Colonic mucosa (tissue), 4 donors: ENCODE data around the gene TTC7B. TPM values are rescaled to one million over a fixed set of nuclear protein-coding genes. Genes with fewer than 3 reads are reported as not detected.

ENCODE experiments used
- DNase-seq: peaks from one replicate; pipeline ENCODE4 v3.0.0-alpha.2; 2020
- H3K27ac ChIP-seq: fragments of 200-600 bp; one replicate; pipeline ENCODE4 v1.8.0; 2021
- H3K27me3 ChIP-seq: fragments of 200-600 bp; one replicate; pipeline ENCODE4 v1.8.0; 2021
- H3K36me3 ChIP-seq: fragments of 200-600 bp; one replicate; pipeline ENCODE4 v1.8.0; 2021
- H3K4me1 ChIP-seq: fragments of 200-600 bp; one replicate; pipeline ENCODE4 v1.8.0; 2021; ENCODE audit warnings: mild to moderate bottlenecking
- H3K4me3 ChIP-seq: fragments of 200-600 bp; one replicate; pipeline ENCODE4 v1.8.0; 2021
- H3K9ac ChIP-seq, 2 donors: one replicate each; pipeline ENCODE4 v1.7.0; 2013; ENCODE audit warnings: control low read depth in 2 of 2, low read depth in 2 of 2, low read length in 2 of 2
- H3K9me3 ChIP-seq: fragments of 200-600 bp; one replicate; pipeline ENCODE4 v1.8.0; 2021
- intact Hi-C: fragments of 100-400 bp; cut with DNase I; formaldehyde crosslinking; loops from one replicate; pipeline ENCODE4 v1.14.1; 2022
- total RNA-seq, 2 donors: library from RNA; stranded (reverse); fragmentation: NEBNext Ultra II Directional in 1 of 2; extraction: Animal tissue kit (Norgen Biotek cat#: 25700) in 1 of 2; gene quantifications; one replicate each; pipeline ENCODE4 v1.2.1, GENCODE V29; 2021
- TF ChIP-seq, protein P1 (sequence below): fragments of 200-600 bp; IDR thresholded peaks from one replicate; pipeline ENCODE4 v1.8.0; 2022; ENCODE audit warnings: antibody characterized with exemption, mild to moderate bottlenecking
- donor health status: healthy.
- donor health status: DM: no; HTN: no; CAD: no.
- donor health status: DM: no; HTN: no; CAD: no.

The TTC7B gene
- total RNA-seq, 2 donors from 2014 or later: 3.3 to 11.8 TPM

DNA sequence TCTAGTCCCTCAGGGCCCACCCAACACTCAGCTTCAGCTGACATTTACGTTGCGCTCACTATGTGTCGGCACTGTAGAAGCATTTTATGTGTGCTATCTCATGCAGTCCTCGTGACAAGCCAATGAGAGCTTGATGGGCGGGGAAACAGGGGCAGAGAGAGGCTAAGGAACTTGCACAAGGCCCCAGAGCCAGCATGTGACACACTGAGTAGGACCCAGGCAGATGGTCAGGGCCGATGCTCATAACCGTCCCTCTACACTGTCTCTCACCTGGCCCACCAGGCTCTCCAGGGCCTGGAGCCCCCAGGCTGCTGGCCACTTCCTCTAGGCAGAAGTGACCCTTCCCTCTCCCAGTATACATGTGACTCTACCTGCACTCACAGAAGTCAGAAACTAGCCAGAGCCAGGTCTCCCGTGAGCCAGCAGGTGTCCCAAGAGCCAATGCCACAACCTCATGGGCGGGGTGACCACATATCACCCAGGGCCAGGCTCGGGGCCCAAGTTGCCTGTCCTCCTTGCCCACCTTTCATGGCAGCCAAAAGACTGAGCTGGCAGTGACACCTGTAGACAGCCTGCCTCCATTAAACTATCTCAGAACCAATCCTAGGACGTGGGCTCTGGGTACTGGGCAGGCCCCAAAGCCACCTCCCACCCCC lies 38.3 kb downstream of the TTC7B start:
- Histone ChIP-seq H3K4me3 (no peak overlapping the region), H3K27ac (no peak overlapping the region), H3K4me1 (no peaks in the 10 kb centered on the region), H3K9me3 (no peaks in the 10 kb centered on the region), H3K9ac (no peak overlapping the region), H3K36me3 (no peaks in the 10 kb centered on the region), H3K27me3 (no peaks in the 10 kb centered on the region)
- TF ChIP-seq, protein P1, sequence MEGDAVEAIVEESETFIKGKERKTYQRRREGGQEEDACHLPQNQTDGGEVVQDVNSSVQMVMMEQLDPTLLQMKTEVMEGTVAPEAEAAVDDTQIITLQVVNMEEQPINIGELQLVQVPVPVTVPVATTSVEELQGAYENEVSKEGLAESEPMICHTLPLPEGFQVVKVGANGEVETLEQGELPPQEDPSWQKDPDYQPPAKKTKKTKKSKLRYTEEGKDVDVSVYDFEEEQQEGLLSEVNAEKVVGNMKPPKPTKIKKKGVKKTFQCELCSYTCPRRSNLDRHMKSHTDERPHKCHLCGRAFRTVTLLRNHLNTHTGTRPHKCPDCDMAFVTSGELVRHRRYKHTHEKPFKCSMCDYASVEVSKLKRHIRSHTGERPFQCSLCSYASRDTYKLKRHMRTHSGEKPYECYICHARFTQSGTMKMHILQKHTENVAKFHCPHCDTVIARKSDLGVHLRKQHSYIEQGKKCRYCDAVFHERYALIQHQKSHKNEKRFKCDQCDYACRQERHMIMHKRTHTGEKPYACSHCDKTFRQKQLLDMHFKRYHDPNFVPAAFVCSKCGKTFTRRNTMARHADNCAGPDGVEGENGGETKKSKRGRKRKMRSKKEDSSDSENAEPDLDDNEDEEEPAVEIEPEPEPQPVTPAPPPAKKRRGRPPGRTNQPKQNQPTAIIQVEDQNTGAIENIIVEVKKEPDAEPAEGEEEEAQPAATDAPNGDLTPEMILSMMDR: no peak
- no peak for DNase-seq
- intact Hi-C loops: no loop called here

- Histone ChIP-seq H3K27ac (no peak overlapping the region), H3K27me3 (no peaks in the 10 kb centered on the region), H3K9me3 (no peaks in the 10 kb centered on the region), H3K4me3 (no peak overlapping the region), H3K9ac (no peak overlapping the region), H3K4me1 (no peaks in the 10 kb centered on the region), H3K36me3 (no peaks in the 10 kb centered on the region)
- TF ChIP-seq, protein P1: no peak
- no peak for DNase-seq
- intact Hi-C loops: no loop called here
Measured at GRCh38 chr14:90777358-90777757, 38.9 kb downstream of the TTC7B start.

DNA sequence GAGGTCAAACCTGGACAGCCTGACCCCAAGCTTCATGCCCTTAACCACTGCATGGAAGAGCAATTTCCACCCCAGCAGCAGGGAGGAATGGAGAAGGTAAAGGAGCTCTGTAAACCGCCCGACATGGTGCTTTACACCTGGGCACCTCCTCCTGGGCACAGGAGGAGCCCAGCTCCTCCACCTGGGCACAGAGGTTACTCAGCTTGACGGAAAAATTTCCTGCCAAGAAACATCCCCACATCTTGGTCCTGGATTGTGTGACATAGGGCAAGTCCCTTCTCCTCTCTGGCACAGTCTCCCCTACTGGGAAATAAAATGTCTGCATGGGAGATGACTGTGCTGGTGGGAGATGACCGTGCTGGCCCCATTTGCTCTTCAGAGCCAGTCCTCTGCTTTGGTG lies 40.8 kb downstream of the TTC7B start:
- no peaks in the 10 kb centered on the region for H3K27me3 ChIP-seq
- intact Hi-C loops: no loop called here
- H3K27ac ChIP-seq: no peak overlapping the region
- TF ChIP-seq, protein P1: no peak
- no peaks in the 10 kb centered on the region for H3K36me3 ChIP-seq
- no peak overlapping the region for H3K4me3 ChIP-seq
- no peaks in the 10 kb centered on the region for H3K4me1 ChIP-seq
- no peak overlapping the region for H3K9ac ChIP-seq
- no peak for DNase-seq
- H3K9me3 ChIP-seq: no peaks in the 10 kb centered on the region

DNA sequence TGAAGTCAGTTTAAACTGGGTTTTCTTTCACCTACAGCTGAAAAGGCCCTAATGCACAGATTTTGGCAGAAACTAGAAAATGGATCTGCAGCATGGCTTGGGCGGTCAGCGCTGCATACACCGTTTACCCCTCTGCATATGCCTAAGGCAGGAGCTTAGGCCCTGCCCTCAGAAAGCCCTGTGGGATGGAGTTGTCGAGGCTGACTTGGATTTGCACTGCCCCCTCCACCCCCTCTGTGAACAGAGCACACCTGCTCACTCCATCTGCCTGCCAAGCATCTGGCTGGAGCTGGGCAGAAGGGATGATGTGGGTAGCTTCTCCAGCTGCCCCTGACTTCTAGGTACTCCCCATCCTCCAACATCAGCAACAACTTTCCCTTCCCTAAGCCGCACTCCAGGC lies 41.9 kb downstream of the TTC7B start:
- Histone ChIP-seq H3K9ac (no peak overlapping the region), H3K36me3 (no peaks in the 10 kb centered on the region), H3K27me3 (no peaks in the 10 kb centered on the region), H3K27ac (no peak overlapping the region), H3K4me3 (no peak overlapping the region), H3K4me1 (no peaks in the 10 kb centered on the region), H3K9me3 (no peaks in the 10 kb centered on the region)
- DNase-seq: no peak
- intact Hi-C loops: no loop called here
- TF ChIP-seq, protein P1: no peak

- Histone ChIP-seq H3K9me3 (no peaks in the 10 kb centered on the region), H3K4me3 (no peak overlapping the region), H3K4me1 (no peaks in the 10 kb centered on the region), H3K27me3 (no peaks in the 10 kb centered on the region), H3K27ac (no peak overlapping the region), H3K9ac (no peak overlapping the region), H3K36me3 (no peaks in the 10 kb centered on the region)
- intact Hi-C loops: no loop called here
- TF ChIP-seq, protein P1: no peak
- no peak for DNase-seq
Measured at GRCh38 chr14:90773705-90774104, 42.5 kb downstream of the TTC7B start.
